Stimulated activated CD8-positive, alpha-beta memory T cell treated with anti-CD3 and anti-CD28 coated beads, Interleukin-4, amount 100 ng/mL, for 24 hours (primary cell): ENCODE results near the gene ST3GAL2.
"Not testable (repeated sequence)": the region's sequence is repeated elsewhere in the genome, so short reads cannot be mapped to it uniquely, and the experiment has no call there.

Experiments used
- DNase-seq: peaks from one replicate; pipeline ENCODE4 v3.0.0-alpha.2; 2020; ENCODE audit warnings: low read depth

Gene ST3GAL2

GRCh38 chr16:70332728-70333127, 106.2 kb downstream of the ST3GAL2 start:
- DNase-seq: not testable (repeated sequence)

DNA sequence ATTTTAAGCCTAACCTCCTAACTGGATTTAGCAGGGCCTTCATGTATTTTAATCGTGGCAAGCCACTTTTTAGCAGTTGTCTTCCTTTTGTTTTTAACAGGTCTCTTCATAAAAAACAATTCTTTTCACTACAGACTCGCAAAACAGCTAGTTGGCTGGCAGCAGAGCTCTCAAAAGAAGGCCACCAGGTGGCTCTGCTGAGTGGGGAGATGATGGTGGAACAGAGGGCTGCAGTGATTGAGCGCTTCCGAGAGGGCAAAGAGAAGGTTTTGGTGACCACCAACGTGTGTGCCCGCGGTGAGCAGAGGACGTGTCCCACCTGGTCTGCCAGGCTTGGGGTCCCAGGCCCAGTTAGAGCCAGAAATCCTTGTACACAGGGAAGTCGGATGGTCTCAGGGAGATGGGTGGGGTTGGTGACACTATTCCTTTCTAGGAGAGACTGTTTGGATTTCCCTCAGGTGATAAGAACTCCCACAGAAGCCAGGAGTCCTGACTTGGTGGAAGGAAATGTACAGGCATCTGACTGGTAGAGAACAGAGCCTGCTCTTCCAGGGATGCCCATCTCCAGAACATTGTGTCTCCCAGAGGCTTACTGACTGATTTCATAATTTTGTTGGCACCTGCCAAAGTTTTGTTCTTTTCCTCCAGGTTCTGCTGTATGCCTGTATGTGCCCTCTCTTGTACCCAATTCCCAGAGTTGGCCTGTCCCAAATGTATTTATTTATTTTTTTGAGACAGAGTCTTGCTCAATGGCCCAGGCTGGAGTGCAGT, 107.1 kb downstream of the ST3GAL2 start:
- DNase-seq: no peak

GRCh38 chr16:70331091-70331490, 107.8 kb downstream of the ST3GAL2 start:
- no peak for DNase-seq
